GM12872 (cell line): ENCODE measurements around the gene TGFBR1.

ENCODE experiments used
- TF ChIP-seq, protein P1 (sequence below): IDR thresholded peaks from 3 replicates; pipeline ENCODE4 v1.5.1; 2011; ENCODE audit warnings: low read depth, mild to moderate bottlenecking, low read length, moderate library complexity; ENCODE audit not compliant: insufficient read depth

TGFBR1 gene

DNA sequence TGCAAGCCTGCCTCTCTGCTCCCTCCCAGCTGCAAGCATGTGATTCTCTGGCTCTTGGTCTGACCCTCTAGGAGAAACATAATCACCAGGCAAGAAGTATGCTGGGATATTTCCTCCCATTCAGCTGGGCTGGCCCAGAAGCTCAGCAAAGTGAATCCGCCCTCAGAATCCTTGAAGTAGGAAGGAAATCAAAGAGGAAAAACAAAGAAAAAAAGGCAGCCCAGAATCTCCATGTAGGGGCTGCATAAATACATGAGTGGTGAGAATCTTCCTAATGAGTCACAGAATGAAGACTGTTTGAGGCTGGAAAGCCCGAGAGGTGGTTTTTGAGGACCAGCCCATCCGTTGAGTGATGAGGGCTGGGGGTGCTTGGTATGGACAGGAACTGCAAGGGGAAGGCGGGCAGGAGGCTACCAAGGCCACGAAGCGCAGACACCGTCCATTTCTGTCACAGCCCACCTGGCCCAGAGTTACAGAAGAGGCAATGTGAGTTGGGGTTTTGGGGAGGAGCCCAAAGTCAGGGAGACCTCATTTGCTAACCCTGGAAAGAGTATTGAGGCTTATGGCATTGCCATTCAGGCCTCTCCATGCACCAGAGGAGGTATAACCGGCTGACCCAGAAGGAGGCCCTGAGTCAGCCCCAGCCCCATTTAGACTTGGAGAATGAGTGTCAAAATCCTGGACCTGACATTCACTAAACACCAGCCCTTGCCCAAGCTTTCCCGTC, 33.4 kb upstream of the TGFBR1 start:
- TF ChIP-seq, protein P1, sequence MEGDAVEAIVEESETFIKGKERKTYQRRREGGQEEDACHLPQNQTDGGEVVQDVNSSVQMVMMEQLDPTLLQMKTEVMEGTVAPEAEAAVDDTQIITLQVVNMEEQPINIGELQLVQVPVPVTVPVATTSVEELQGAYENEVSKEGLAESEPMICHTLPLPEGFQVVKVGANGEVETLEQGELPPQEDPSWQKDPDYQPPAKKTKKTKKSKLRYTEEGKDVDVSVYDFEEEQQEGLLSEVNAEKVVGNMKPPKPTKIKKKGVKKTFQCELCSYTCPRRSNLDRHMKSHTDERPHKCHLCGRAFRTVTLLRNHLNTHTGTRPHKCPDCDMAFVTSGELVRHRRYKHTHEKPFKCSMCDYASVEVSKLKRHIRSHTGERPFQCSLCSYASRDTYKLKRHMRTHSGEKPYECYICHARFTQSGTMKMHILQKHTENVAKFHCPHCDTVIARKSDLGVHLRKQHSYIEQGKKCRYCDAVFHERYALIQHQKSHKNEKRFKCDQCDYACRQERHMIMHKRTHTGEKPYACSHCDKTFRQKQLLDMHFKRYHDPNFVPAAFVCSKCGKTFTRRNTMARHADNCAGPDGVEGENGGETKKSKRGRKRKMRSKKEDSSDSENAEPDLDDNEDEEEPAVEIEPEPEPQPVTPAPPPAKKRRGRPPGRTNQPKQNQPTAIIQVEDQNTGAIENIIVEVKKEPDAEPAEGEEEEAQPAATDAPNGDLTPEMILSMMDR: no peak

DNA sequence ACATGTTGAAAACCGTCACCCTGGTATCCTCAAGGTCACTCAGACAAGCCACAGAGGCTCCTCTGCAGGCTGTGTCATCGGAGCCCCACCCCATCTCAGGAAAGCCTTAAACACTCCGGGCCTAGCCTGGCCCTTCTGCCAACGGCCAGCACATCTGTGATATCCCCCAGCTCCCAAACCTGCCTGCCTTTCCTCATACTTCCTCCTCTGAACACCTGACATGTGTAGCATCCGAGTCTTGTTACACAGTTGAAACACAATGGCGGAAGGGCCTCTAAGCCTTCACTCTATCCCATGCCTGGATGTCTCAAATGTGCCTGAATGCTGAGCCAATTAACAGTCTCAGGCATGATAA, 32.9 kb upstream of the TGFBR1 start:
- TF ChIP-seq, protein P1: no peak

- TF ChIP-seq, protein P1: no peak
These were observed 31.6 kb upstream of the TGFBR1 start for GRCh38 chr9:99073347-99073746.

DNA sequence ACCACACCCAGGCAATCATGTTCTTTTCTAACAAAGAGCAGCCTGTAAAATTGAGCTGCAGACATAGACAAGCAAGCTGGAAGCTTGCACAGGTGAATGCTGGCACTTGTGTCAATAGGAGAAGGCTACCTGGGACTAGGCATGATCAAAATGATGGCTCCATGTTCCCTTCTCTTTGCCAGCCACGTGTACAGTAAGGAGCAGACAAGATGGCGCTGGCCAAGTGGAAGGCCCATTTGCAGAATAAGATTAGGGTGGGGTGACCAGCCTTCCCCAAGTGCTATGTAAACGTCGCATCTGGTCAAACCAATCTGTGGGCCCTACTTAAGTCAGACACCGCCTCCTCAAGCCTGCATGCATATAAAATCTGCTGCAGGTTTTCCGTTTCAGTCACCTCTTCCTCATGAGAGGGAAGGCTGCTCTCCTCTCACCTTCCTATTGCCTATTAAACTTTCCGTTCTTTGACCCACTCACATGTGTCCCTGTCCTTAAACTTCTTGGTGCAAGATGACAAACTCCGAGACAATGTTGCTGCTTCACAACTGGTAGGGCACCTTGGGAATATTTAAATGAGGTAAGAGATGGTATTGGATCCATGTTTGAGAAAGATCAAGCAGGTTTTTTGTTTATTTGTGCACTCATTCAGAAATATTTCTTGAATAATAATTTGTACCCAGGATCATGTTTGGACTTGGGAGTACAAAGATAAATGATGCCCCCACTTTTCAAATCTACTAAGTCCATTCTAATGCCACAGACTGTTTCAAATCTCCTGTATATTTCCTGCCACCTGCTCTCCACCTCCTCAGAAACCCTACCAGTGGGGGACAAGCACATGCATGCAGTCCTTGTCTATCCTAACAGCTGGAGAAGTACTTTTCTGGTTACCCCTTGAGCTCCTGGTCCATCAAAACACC, 30.7 kb upstream of the TGFBR1 start:
- TF ChIP-seq, protein P1: no peak

DNA sequence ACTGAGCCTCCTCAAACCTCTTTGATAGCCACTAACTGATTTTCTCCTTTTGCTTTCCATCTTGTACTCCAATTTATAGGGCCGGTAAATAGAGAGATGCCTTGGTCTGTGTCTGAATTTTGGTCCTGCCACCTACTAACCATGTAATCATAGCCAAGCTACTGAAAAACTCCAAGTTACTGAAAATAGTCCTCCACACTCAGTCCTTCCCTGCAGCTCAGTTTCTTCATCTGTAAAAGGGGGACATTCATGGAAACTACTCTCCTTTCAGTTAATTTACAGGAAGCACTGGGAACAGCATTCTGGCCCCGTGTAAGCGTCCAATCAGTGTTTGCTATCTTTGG, 30.0 kb upstream of the TGFBR1 start:
- TF ChIP-seq, protein P1: no peak

- TF ChIP-seq, protein P1: no peak
These were observed 29.5 kb upstream of the TGFBR1 start for GRCh38 chr9:99075246-99075912.

- TF ChIP-seq, protein P1: no peak
These were observed 28.9 kb upstream of the TGFBR1 start for GRCh38 chr9:99076030-99076429.
